Mesendoderm (in vitro differentiated cells): Measurements from ENCODE around the gene FGF11.
A peak's percentile ranks its signal among the peaks of the same experiment; 100 is the strongest.

Experiments used
- DNase-seq: peaks from one replicate; pipeline ENCODE4 v3.0.0; 2013
- H2AK5ac ChIP-seq: 2 replicates; pipeline ENCODE4 v1.6.1; 2013; ENCODE audit warnings: low read length, inconsistent platforms
- H2BK120ac ChIP-seq: 2 replicates; pipeline ENCODE4 v1.6.1; 2013; ENCODE audit warnings: low read depth, mild to moderate bottlenecking, low read length, moderate library complexity, mixed read lengths
- H2BK15ac ChIP-seq: replicated peaks from 2 replicates; pipeline ENCODE4 v1.6.1; 2013; ENCODE audit warnings: low read depth, mild to moderate bottlenecking, moderate library complexity
- H2BK5ac ChIP-seq: 2 replicates; pipeline ENCODE4 v1.6.1; 2013; ENCODE audit warnings: low read length, inconsistent platforms
- H3K18ac ChIP-seq: 2 replicates; pipeline ENCODE4 v1.6.1; 2013; ENCODE audit warnings: mild to moderate bottlenecking, low read length, mixed read lengths
- H3K23ac ChIP-seq: one replicate; pipeline ENCODE4 v1.6.1; 2013; ENCODE audit warnings: low read length
- H3K27ac ChIP-seq: 2 replicates; pipeline ENCODE4 v1.5.1; 2013; ENCODE audit warnings: low read depth, mild to moderate bottlenecking, inconsistent platforms, low read length, moderate library complexity
- H3K27me3 ChIP-seq: 2 replicates; pipeline ENCODE4 v1.6.1; 2013; ENCODE audit warnings: low read length, control low read depth, mild to moderate bottlenecking, inconsistent platforms; ENCODE audit not compliant: insufficient read depth, poor library complexity
- H3K36me3 ChIP-seq: 2 replicates; pipeline ENCODE4 v1.6.1; 2013; ENCODE audit warnings: low read length, inconsistent platforms; ENCODE audit not compliant: control insufficient read depth, insufficient read depth
- H3K4ac ChIP-seq: one replicate; pipeline ENCODE4 v1.6.1; 2013; ENCODE audit warnings: low read depth, mild to moderate bottlenecking, low read length, moderate library complexity
- H3K4me1 ChIP-seq: 2 replicates; pipeline ENCODE4 v1.6.1; 2013; ENCODE audit warnings: low read depth, low read length, inconsistent platforms; ENCODE audit not compliant: control insufficient read depth
- H3K4me2 ChIP-seq: 2 replicates; pipeline ENCODE4 v1.6.1; 2013; ENCODE audit warnings: low read length
- H3K4me3 ChIP-seq: 2 replicates; pipeline ENCODE4 v1.5.1; 2013; ENCODE audit warnings: mild to moderate bottlenecking, low read length
- H3K56ac ChIP-seq: one replicate; pipeline ENCODE4 v1.6.1; 2013; ENCODE audit warnings: low read length
- H3K79me1 ChIP-seq: 2 replicates; pipeline ENCODE4 v1.6.1; 2013; ENCODE audit warnings: low read length, inconsistent platforms
- H3K79me2 ChIP-seq: 2 replicates; pipeline ENCODE4 v1.6.1; 2013; ENCODE audit warnings: mild to moderate bottlenecking, low read length; ENCODE audit not compliant: control insufficient read depth, insufficient read depth
- H3K9ac ChIP-seq: 2 replicates; pipeline ENCODE4 v1.6.1; 2013; ENCODE audit warnings: low read length, inconsistent platforms
- H4K5ac ChIP-seq: one replicate; pipeline ENCODE4 v1.6.1; 2013; ENCODE audit warnings: low read length
- H4K8ac ChIP-seq: one replicate; pipeline ENCODE4 v1.6.1; 2013; ENCODE audit warnings: low read depth, mild to moderate bottlenecking, control low read depth, low read length, moderate library complexity
- WGBS: extraction: QIAGEN DNeasy Blood & Tissue Kit; methylation state at CpG from one replicate; pipeline ENCODE4 v1.1.7; 2013; ENCODE audit warnings: low lambda C conversion rate, missing lambda C conversion rate; ENCODE audit not compliant: insufficient coverage; ENCODE audit errors: extremely low coverage; 5-methylcytosine and 5-hydroxymethylcytosine counted together

The FGF11 gene

GRCh38 chr17:7403977-7404736 is 35.2 kb upstream of the FGF11 start, which contains the start of gene TMEM256:
Gene TMEM256 (minus strand): TSS chr17:7404097. CDS start chr17:7404084, 13 bp downstream.
- H2BK5ac ChIP-seq: peak within 1 kb of the TSS; percentile 64
- peak within 1 kb of the TSS; percentile 91 for H3K18ac ChIP-seq
- H4K8ac ChIP-seq: no peak within 1 kb of the TSS
- peak within 1 kb of the TSS; percentile 35 for H3K4me2 ChIP-seq
- peak; percentile 100 for DNase-seq
- no peaks in the 10 kb centered on the region for H3K79me2 ChIP-seq
- no peaks in the 10 kb centered on the region for H3K27me3 ChIP-seq
- no peak within 1 kb of the TSS for H3K23ac ChIP-seq
- H3K56ac ChIP-seq: peak within 1 kb of the TSS; percentile 96
- H3K4ac ChIP-seq: peak within 1 kb of the TSS; percentile 93
- H2AK5ac ChIP-seq: no peak within 1 kb of the TSS
- H2BK120ac ChIP-seq: peak within 1 kb of the TSS; percentile 31
- H3K36me3 ChIP-seq: no peaks in the 10 kb centered on the region
- WGBS: no CpG with 5 or more reads among the region's 49 CpGs
- no peaks in the 10 kb centered on the region for H3K79me1 ChIP-seq
- no peak within 1 kb of the TSS for H4K5ac ChIP-seq
- H3K4me3 ChIP-seq: peak within 1 kb of the TSS; percentile 90
- H3K27ac ChIP-seq: peak within 1 kb of the TSS; percentile 92
- H2BK15ac ChIP-seq: no peak within 1 kb of the TSS
- H3K4me1 ChIP-seq: peaks cover 9% of the 10 kb centered on the region
- H3K9ac ChIP-seq: peak within 1 kb of the TSS; percentile 93

GRCh38 chr17:7404737-7405349 is 34.5 kb upstream of the FGF11 start:
- H3K4me1 ChIP-seq: peaks cover 9% of the 10 kb centered on the region
- peak overlapping the region; percentile 89 for H3K18ac ChIP-seq
- H4K8ac ChIP-seq: no peak overlapping the region
- H2AK5ac ChIP-seq: no peak overlapping the region
- no peaks in the 10 kb centered on the region for H3K36me3 ChIP-seq
- WGBS: no CpG with 5 or more reads among the region's 65 CpGs
- H2BK120ac ChIP-seq: peak overlapping the region; percentile 52
- peak overlapping the region; percentile 90 for H3K4me3 ChIP-seq
- no peak overlapping the region for H4K5ac ChIP-seq
- no peaks in the 10 kb centered on the region for H3K27me3 ChIP-seq
- peak overlapping the region; percentile 93 for H3K9ac ChIP-seq
- H3K79me1 ChIP-seq: no peaks in the 10 kb centered on the region
- no peak overlapping the region for H2BK15ac ChIP-seq
- DNase-seq: peak; percentile 76
- H3K27ac ChIP-seq: peak overlapping the region; percentile 46
- H3K56ac ChIP-seq: peak overlapping the region; percentile 92
- H3K4me2 ChIP-seq: peak overlapping the region; percentile 97
- H3K4ac ChIP-seq: peak overlapping the region; percentile 93
- no peaks in the 10 kb centered on the region for H3K79me2 ChIP-seq
- no peak overlapping the region for H2BK5ac ChIP-seq
- H3K23ac ChIP-seq: peak overlapping the region; percentile 66

GRCh38 chr17:7405350-7406234 is 33.7 kb upstream of the FGF11 start:
- peak overlapping the region; percentile 93 for H3K4ac ChIP-seq
- no peaks in the 10 kb centered on the region for H3K79me1 ChIP-seq
- no peak overlapping the region for H4K5ac ChIP-seq
- H2BK120ac ChIP-seq: peak overlapping the region; percentile 52
- H2BK15ac ChIP-seq: no peak overlapping the region
- H3K4me2 ChIP-seq: peak overlapping the region; percentile 97
- H4K8ac ChIP-seq: no peak overlapping the region
- H3K9ac ChIP-seq: peak overlapping the region; percentile 93
- H3K4me3 ChIP-seq: peak overlapping the region; percentile 90
- H3K79me2 ChIP-seq: no peaks in the 10 kb centered on the region
- H3K27ac ChIP-seq: peak overlapping the region; percentile 26
- DNase-seq: peak; percentile 62
- no peak overlapping the region for H3K23ac ChIP-seq
- no peak overlapping the region for H2BK5ac ChIP-seq
- peaks cover 9% of the 10 kb centered on the region for H3K4me1 ChIP-seq
- peak overlapping the region; percentile 92 for H3K56ac ChIP-seq
- H3K27me3 ChIP-seq: no peaks in the 10 kb centered on the region
- H3K18ac ChIP-seq: peak overlapping the region; percentile 89
- WGBS: no CpG with 5 or more reads among the region's 38 CpGs
- H2AK5ac ChIP-seq: peak overlapping the region; percentile 50
- no peaks in the 10 kb centered on the region for H3K36me3 ChIP-seq

DNA sequence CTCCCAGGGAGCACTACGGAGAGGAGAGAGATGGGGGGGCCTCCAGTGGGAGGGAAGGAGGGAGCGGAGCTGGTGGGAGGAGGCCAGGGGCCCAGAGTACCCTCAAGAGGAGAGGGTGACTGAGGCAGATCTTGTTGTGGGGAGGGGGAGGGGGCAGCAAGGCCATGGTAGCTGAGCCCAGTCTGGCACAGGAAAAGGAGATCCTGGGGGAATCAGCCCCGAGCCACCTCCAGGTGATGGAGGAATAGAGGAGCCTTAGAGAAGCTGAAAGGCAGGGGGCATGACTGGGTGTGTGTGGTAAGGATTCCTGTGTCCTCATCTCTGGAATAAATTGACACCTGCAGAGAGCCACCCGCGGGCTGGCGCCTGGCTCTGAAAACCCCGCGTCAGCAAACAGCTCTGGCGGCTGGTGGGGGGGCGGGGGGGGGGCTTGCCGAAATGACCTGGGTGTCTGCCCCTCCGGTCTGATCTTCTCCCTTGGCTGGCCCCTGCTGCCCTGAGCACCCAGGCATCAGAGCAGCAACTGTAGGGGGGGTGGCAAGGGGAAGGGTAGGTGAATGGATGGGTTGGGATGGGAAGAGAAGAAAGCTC is 33.0 kb upstream of the FGF11 start:
- no peaks in the 10 kb centered on the region for H3K79me1 ChIP-seq
- H2BK15ac ChIP-seq: no peak overlapping the region
- H3K4me1 ChIP-seq: peaks cover 9% of the 10 kb centered on the region
- H2AK5ac ChIP-seq: no peak overlapping the region
- no peak overlapping the region for H2BK120ac ChIP-seq
- H4K8ac ChIP-seq: no peak overlapping the region
- H3K23ac ChIP-seq: no peak overlapping the region
- no peak overlapping the region for H3K4me3 ChIP-seq
- H3K9ac ChIP-seq: no peak overlapping the region
- peak overlapping the region; percentile 78 for H3K56ac ChIP-seq
- no peak overlapping the region for H4K5ac ChIP-seq
- no peaks in the 10 kb centered on the region for H3K79me2 ChIP-seq
- no peak overlapping the region for H3K27ac ChIP-seq
- H3K4ac ChIP-seq: no peak overlapping the region
- H2BK5ac ChIP-seq: no peak overlapping the region
- no CpG with 5 or more reads among the region's 12 CpGs for WGBS
- H3K27me3 ChIP-seq: no peaks in the 10 kb centered on the region
- DNase-seq: peak; percentile 47
- H3K36me3 ChIP-seq: no peaks in the 10 kb centered on the region
- H3K18ac ChIP-seq: no peak overlapping the region
- H3K4me2 ChIP-seq: peak overlapping the region; percentile 61

GRCh38 chr17:7407082-7407481 is 32.2 kb upstream of the FGF11 start:
- Histone ChIP-seq H4K5ac (no peak overlapping the region), H3K23ac (no peak overlapping the region), H3K4me3 (no peak overlapping the region), H2AK5ac (no peak overlapping the region), H3K27me3 (no peaks in the 10 kb centered on the region), H3K4me2 (no peak overlapping the region), H2BK15ac (no peak overlapping the region), H3K79me2 (no peaks in the 10 kb centered on the region), H3K56ac (no peak overlapping the region), H2BK5ac (no peak overlapping the region), H2BK120ac (no peak overlapping the region), H4K8ac (no peak overlapping the region), H3K18ac (no peak overlapping the region), H3K36me3 (no peaks in the 10 kb centered on the region), H3K79me1 (no peaks in the 10 kb centered on the region), H3K4ac (no peak overlapping the region), H3K4me1 (peaks cover 9% of the 10 kb centered on the region), H3K9ac (no peak overlapping the region), H3K27ac (no peak overlapping the region)
- no CpG with 5 or more reads among the region's 13 CpGs for WGBS
- DNase-seq: no peak
